Measurements from ENCODE around the gene SRSF6. TPM values are rescaled to one million over a fixed set of nuclear protein-coding genes. Genes with fewer than 3 reads are reported as not detected.
"Not testable (repeated sequence)": the region's sequence is repeated elsewhere in the genome, so short reads cannot be mapped to it uniquely, and the experiment has no call there.

SRSF6 gene
- total RNA-seq, 2 experiments from 2014 or later = 66.9 to 176 TPM

DNA sequence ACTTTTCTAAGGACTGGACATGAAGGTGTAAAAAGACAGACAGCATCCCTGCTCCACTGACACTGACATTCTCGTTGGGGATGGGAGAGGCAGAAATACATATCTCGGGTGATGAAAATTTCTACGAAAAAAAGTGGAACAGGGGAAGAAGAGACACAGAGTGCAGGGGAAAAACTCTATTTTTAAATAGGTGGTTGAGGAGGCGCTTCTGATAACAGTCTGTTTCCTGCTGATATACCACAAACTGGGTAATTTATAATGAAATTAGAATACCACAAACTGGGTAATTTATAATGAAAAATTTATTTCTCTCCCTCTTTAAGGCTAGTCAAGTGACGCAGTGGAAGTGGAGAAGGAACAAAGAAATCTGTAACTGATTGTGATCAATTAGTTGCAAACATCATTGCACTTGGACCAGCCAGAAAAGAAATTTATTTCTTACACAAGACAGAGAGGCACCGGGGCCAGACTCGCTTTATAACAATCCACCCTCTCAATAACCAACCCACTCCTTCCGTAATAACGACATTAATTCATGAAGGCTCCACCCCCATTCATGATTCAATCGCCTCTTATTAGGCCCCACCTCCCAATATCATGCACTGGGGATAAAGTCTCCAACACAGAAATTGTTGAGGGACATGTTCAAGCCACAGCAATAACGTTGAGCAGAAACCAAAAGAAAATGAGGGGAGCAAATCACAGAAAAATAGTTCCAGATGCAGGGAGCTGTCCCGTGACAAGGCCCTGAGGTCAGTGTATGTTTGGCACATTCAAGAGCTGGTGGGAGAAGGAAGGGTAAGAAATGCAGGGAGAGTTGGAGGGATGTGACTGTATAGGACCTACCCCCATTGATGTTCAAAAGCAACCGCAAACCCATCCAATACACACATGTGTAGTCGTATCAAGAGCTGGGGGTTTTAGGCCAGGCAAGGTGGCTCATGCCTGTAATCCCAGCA lies 6.6 kb upstream of the SRSF6 start:
- H3K4me2 ChIP-seq (ENCODE audit: low read length) = no peak overlapping the region
- H3K9me2 ChIP-seq (ENCODE audit: insufficient read depth, low read length) = no peaks in the 10 kb centered on the region
- H3K4me1 ChIP-seq (ENCODE audit: insufficient read depth, low read length, poor library complexity, severe bottlenecking) = no peaks in the 10 kb centered on the region
- intact Hi-C loops (cut with micrococcal nuclease; ENCODE audit: unreplicated experiment) = no loop called here
- no peaks in the 10 kb centered on the region for H3K36me3 ChIP-seq (ENCODE audit: insufficient read depth, low read length)
- BruUV-seq (replicated peaks) = no TSS peak
- no peak overlapping the region for H2AFZ ChIP-seq (ENCODE audit: low read length)
- no peaks in the 10 kb centered on the region for H4K20me1 ChIP-seq (ENCODE audit: insufficient read depth, low read length)
- ChIA-PET POLR2A (no interaction called here), CTCF (ENCODE audit: unreplicated experiment) (no interaction called here)
- no peaks in the 10 kb centered on the region for H3K79me2 ChIP-seq (ENCODE audit: insufficient read depth, low read depth, low read length)
- DNase-seq (ENCODE audit: low spot score) = no peak
- TF ChIP-seq, protein P1, sequence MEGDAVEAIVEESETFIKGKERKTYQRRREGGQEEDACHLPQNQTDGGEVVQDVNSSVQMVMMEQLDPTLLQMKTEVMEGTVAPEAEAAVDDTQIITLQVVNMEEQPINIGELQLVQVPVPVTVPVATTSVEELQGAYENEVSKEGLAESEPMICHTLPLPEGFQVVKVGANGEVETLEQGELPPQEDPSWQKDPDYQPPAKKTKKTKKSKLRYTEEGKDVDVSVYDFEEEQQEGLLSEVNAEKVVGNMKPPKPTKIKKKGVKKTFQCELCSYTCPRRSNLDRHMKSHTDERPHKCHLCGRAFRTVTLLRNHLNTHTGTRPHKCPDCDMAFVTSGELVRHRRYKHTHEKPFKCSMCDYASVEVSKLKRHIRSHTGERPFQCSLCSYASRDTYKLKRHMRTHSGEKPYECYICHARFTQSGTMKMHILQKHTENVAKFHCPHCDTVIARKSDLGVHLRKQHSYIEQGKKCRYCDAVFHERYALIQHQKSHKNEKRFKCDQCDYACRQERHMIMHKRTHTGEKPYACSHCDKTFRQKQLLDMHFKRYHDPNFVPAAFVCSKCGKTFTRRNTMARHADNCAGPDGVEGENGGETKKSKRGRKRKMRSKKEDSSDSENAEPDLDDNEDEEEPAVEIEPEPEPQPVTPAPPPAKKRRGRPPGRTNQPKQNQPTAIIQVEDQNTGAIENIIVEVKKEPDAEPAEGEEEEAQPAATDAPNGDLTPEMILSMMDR (conservative IDR thresholded peaks at IDR 0.05; ENCODE audit: low read length) = no peak
- TF ChIP-seq EZH2phosphoT487 (IDR thresholded peaks at IDR 0.05; ENCODE audit: borderline replicate concordance, low read depth, low read length) = no peak
- no peaks in the 10 kb centered on the region; the same call in 1 of the 2 replicates for H3K9me3 ChIP-seq (ENCODE audit: low read length)
- no peak overlapping the region for H3K27ac ChIP-seq (ENCODE audit: low read depth, low read length, poor library complexity, severe bottlenecking)
- no peak overlapping the region for H3K4me3 ChIP-seq (ENCODE audit: low read depth, low read length, poor library complexity, severe bottlenecking)

DNA sequence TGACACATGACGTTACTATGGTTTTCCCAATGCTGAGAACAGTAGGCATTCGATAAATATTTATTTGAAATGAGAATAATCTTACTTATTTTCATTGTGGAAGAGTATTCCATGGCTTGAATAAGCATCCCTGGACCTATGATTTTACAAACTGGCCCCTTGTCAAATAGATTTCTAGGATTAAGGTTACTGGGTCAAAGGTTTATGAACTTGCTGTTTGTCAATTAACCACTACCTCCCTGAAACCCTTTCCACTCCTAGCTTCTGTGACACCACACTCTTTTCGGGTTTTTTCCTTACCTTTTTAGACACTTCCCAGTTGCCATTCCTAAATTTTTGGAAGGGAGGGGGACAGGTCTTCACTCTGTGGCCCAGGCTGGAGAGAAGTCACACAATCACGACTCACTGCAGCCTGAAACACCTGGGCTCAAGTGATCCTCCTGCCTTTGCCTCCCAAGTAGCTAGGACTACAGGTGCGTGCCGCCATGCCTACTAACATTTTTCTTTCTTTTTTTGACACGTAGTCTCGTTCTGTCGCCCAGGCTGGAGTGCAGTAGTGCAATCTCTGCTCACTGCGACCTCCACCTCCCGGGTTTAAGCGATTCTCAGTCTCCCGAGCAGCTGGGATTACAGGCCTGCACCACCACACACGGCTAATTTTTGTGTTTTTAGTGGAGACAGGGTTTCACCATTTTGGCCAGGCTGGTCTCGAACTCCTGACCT lies 5.1 kb upstream of the SRSF6 start:
- no TSS peak for BruUV-seq (replicated peaks)
- TF ChIP-seq, protein P1 (conservative IDR thresholded peaks at IDR 0.05; ENCODE audit: low read length) = no peak
- TF ChIP-seq EZH2phosphoT487 (IDR thresholded peaks at IDR 0.05; ENCODE audit: borderline replicate concordance, low read depth, low read length) = no peak
- CTCF ChIA-PET (ENCODE audit: unreplicated experiment) = no interaction called here
- Histone ChIP-seq H3K36me3 (ENCODE audit: insufficient read depth, low read length) (no peaks in the 10 kb centered on the region), H3K27ac (ENCODE audit: low read depth, low read length, poor library complexity, severe bottlenecking) (no peak overlapping the region), H3K4me1 (ENCODE audit: insufficient read depth, low read length, poor library complexity, severe bottlenecking) (peaks cover 6% of the 10 kb centered on the region), H3K4me3 (ENCODE audit: low read depth, low read length, poor library complexity, severe bottlenecking) (no peak overlapping the region), H3K9me3 (ENCODE audit: low read length) (no peaks in the 10 kb centered on the region; the same call in 1 of the 2 replicates), H2AFZ (ENCODE audit: low read length) (no peak overlapping the region), H4K20me1 (ENCODE audit: insufficient read depth, low read length) (no peaks in the 10 kb centered on the region), H3K4me2 (ENCODE audit: low read length) (no peak overlapping the region), H3K9me2 (ENCODE audit: insufficient read depth, low read length) (no peaks in the 10 kb centered on the region), H3K79me2 (ENCODE audit: insufficient read depth, low read depth, low read length) (no peaks in the 10 kb centered on the region)
- intact Hi-C loops (cut with micrococcal nuclease; ENCODE audit: unreplicated experiment) = no loop called here
- DNase-seq (ENCODE audit: low spot score) = no peak
- POLR2A ChIA-PET = no interaction called here

DNA sequence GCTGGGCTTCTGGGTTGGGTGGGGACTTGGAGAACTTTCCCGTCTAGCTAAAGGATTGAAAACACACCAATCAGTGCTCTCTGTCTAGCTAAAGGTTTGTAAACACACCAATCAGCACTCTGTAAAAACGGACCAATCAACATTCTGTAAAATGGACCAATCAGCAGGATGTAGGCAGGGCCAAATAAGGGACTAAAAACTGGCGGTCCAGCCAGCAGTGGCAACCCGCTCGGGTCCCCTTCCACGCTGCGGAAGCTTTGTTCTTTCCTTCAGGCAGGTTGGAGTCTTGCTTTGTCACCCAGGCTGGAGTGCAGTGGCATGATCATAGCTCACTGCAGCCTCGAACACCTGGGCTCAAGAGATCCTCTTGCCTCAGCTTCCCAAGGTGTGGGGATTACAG lies 1.4 kb upstream of the SRSF6 start:
- DNase-seq (ENCODE audit: low spot score) = peak; percentile 16
- POLR2A ChIA-PET = interaction anchor here (1.7 to 4.1 kb wide), 3 partner anchors 11 to 134 kb away, joined by 5 to 15 read pairs (median 6); partner anchors contain the start of gene IFT52

More for the DNA sequence above, 1.4 kb upstream of the SRSF6 start:
- Histone ChIP-seq H4K20me1 (ENCODE audit: insufficient read depth, low read length) (peaks cover 20% of the 10 kb centered on the region), H3K79me2 (ENCODE audit: insufficient read depth, low read depth, low read length) (peaks cover 33% of the 10 kb centered on the region), H3K36me3 (ENCODE audit: insufficient read depth, low read length) (peaks cover 28% of the 10 kb centered on the region), H3K4me2 (ENCODE audit: low read length) (0 out of 2 replicates have a peak overlapping the region, but pooled peaks have one; percentile 76), H3K4me1 (ENCODE audit: insufficient read depth, low read length, poor library complexity, severe bottlenecking) (peaks cover 13% of the 10 kb centered on the region)
- BruUV-seq (replicated peaks); H3K9me2 ChIP-seq (ENCODE audit: insufficient read depth, low read length); H3K27ac ChIP-seq (ENCODE audit: low read depth, low read length, poor library complexity, severe bottlenecking); H3K9me3 ChIP-seq (ENCODE audit: low read length); H2AFZ ChIP-seq (ENCODE audit: low read length); H3K4me3 ChIP-seq (ENCODE audit: low read depth, low read length, poor library complexity, severe bottlenecking); CTCF ChIA-PET (ENCODE audit: unreplicated experiment): not testable (repeated sequence)
- intact Hi-C loops (cut with micrococcal nuclease; ENCODE audit: unreplicated experiment) = loop anchor here (5.0 kb wide), 3 partner anchors 226 to 1764 kb away; no protein-coding TSS in a partner anchor

Data from OCI-LY7 (cell line).